IMR-90 (cell line): ENCODE measurements around the gene RSRC1. TPM values are rescaled to one million over a fixed set of nuclear protein-coding genes. Genes with fewer than 3 reads are reported as not detected.

Experiments used
- ATAC-seq: fragments of 200-7000 bp; cut with Tn5 transposase; 2 replicates; pipeline ENCODE4 v1.9.1; 2020; ENCODE audit warnings: low read depth, mild to moderate bottlenecking, moderate library complexity
- BruUV-seq: library from RNA; stranded (reverse); fragments of 400-500 nt; replicated peaks from 2 replicates; lab custom pipeline; 2021; lab: Mats Ljungman, UMichigan
- CTCF ChIA-PET: fragments of 300-600 bp; formaldehyde crosslinking; extraction: SDS; loops from one replicate; lab custom pipeline; 2021; ENCODE audit warnings: antibody characterized with exemption; lab: Yijun Ruan, JAX
- POLR2A ChIA-PET: fragments of 300-600 bp; sonication (Branson Sonifier 250); formaldehyde crosslinking; loops from one replicate; lab custom pipeline; 2022; ENCODE audit warnings: antibody characterized with exemption; ENCODE audit not compliant: unreplicated experiment; lab: Charles Lee
- DNase-seq: peaks from one replicate; pipeline ENCODE4 v3.0.0; 2013
- H2AFZ ChIP-seq: replicated peaks from 2 replicates; pipeline ENCODE3; 2013; ENCODE audit warnings: low read length, mild to moderate bottlenecking; ENCODE audit not compliant: poor library complexity
- H2AK5ac ChIP-seq: 2 replicates; pipeline ENCODE4 v1.6.1; 2013; ENCODE audit warnings: low read depth, low read length, inconsistent platforms
- H2AK9ac ChIP-seq: replicated peaks from 2 replicates; pipeline ENCODE3; 2013; ENCODE audit warnings: mild to moderate bottlenecking, low read depth, low read length, moderate library complexity; ENCODE audit not compliant: poor library complexity
- H2BK120ac ChIP-seq: 2 replicates; pipeline ENCODE4 v1.6.1; 2013; ENCODE audit warnings: low read depth, low read length, inconsistent platforms
- H2BK15ac ChIP-seq: 3 replicates; pipeline ENCODE4 v1.6.1; 2013; ENCODE audit warnings: low read depth, low read length, inconsistent platforms
- H2BK20ac ChIP-seq: 2 replicates; pipeline ENCODE4 v1.6.1; 2013; ENCODE audit warnings: low read depth, mild to moderate bottlenecking, inconsistent platforms, low read length, moderate library complexity
- H2BK5ac ChIP-seq: 2 replicates; pipeline ENCODE4 v1.6.1; 2013; ENCODE audit warnings: mild to moderate bottlenecking, low read depth, low read length, inconsistent platforms; ENCODE audit not compliant: poor library complexity, severe bottlenecking
- H3K14ac ChIP-seq: replicated peaks from 2 replicates; pipeline ENCODE4 v1.6.1; 2013; ENCODE audit warnings: low read depth, low read length, inconsistent platforms
- H3K18ac ChIP-seq: 2 replicates; pipeline ENCODE4 v1.6.1; 2013; ENCODE audit warnings: low read depth, low read length, control low read depth
- H3K23ac ChIP-seq: 2 replicates; pipeline ENCODE4 v1.6.1; 2013; ENCODE audit warnings: low read depth, low read length, inconsistent platforms
- H3K27ac ChIP-seq: 2 replicates; pipeline ENCODE4 v1.5.1; 2013; ENCODE audit warnings: mild to moderate bottlenecking, control low read depth, low read length; ENCODE audit not compliant: insufficient read depth
- H3K27me3 ChIP-seq: 2 replicates; pipeline ENCODE4 v1.6.1; 2013; ENCODE audit warnings: low read length; ENCODE audit not compliant: control insufficient read depth, insufficient read depth
- H3K36me3 ChIP-seq: 2 replicates; pipeline ENCODE4 v1.6.1; 2013; ENCODE audit warnings: low read length, mixed read lengths; ENCODE audit not compliant: control insufficient read depth, insufficient read depth
- H3K4ac ChIP-seq: 2 replicates; pipeline ENCODE4 v1.6.1; 2013; ENCODE audit warnings: low read depth, low read length, inconsistent platforms
- H3K4me1 ChIP-seq: 2 replicates; pipeline ENCODE4 v1.6.1; 2013; ENCODE audit warnings: low read length, mixed read lengths; ENCODE audit not compliant: control insufficient read depth, insufficient read depth
- H3K4me2 ChIP-seq: 2 replicates; pipeline ENCODE4 v1.6.1; 2013; ENCODE audit warnings: low read depth, mild to moderate bottlenecking, control low read depth, low read length, moderate library complexity
- H3K4me3 ChIP-seq: 2 replicates; pipeline ENCODE4 v1.5.1; 2013; ENCODE audit warnings: low read depth, mild to moderate bottlenecking, control low read depth, low read length, moderate library complexity; ENCODE audit not compliant: insufficient read depth
- H3K56ac ChIP-seq: 2 replicates; pipeline ENCODE4 v1.6.1; 2013; ENCODE audit warnings: low read length, inconsistent platforms; ENCODE audit not compliant: insufficient read depth; ENCODE audit errors: extremely low read depth
- H3K79me1 ChIP-seq, 2 experiments: 2 replicates each; pipeline ENCODE4 v1.6.1; 2013; ENCODE audit warnings: low read length in 2 of 2, inconsistent platforms in 1 of 2, low read depth in 1 of 2
- H3K9ac ChIP-seq: 2 replicates; pipeline ENCODE4 v1.6.1; 2013; ENCODE audit warnings: low read depth, low read length, control low read depth
- H3K9me1 ChIP-seq: 2 replicates; pipeline ENCODE4 v1.6.1; 2013; ENCODE audit warnings: low read length, inconsistent platforms; ENCODE audit not compliant: insufficient read depth
- H3K9me3 ChIP-seq: 2 replicates; pipeline ENCODE4 v1.6.1; 2013; ENCODE audit warnings: low read length; ENCODE audit not compliant: control insufficient read depth, insufficient read depth
- H4K20me1 ChIP-seq: 2 replicates; pipeline ENCODE4 v1.6.1; 2013; ENCODE audit warnings: low read length, inconsistent platforms; ENCODE audit not compliant: insufficient read depth
- H4K5ac ChIP-seq: 2 replicates; pipeline ENCODE4 v1.6.1; 2013; ENCODE audit warnings: mild to moderate bottlenecking, low read depth, low read length, control low read depth
- H4K8ac ChIP-seq, 2 experiments: 2 replicates each; pipeline ENCODE4 v1.6.1; 2013; ENCODE audit warnings: low read depth in 2 of 2, low read length in 2 of 2, control low read depth in 1 of 2, inconsistent platforms in 1 of 2
- H4K91ac ChIP-seq: 2 replicates; pipeline ENCODE4 v1.6.1; 2013; ENCODE audit warnings: low read depth, low read length, inconsistent platforms; ENCODE audit not compliant: insufficient read depth
- CEBPB ChIP-seq: IDR thresholded peaks from 2 replicates; pipeline ENCODE4 v1.6.1; 2012; ENCODE audit warnings: low read depth, low read length, improper control_type of control experiment
- CHD1 ChIP-seq: IDR thresholded peaks from 2 replicates; pipeline ENCODE4 v1.6.1; 2012; ENCODE audit warnings: low read depth, low read length, improper control_type of control experiment
- CTCF ChIP-seq: conservative IDR thresholded peaks from 2 replicates; pipeline ENCODE4 v1.5.1; 2012; ENCODE audit warnings: mild to moderate bottlenecking, low read depth, low read length, improper control_type of control experiment
- FOS ChIP-seq: fragments of 150-350 bp; IDR thresholded peaks from 2 replicates; pipeline ENCODE4 v1.6.1; 2016; ENCODE audit warnings: low read depth, low read length
- MAFK ChIP-seq: IDR thresholded peaks from 2 replicates; pipeline ENCODE4 v1.6.1; 2012; ENCODE audit warnings: low read depth, low read length, improper control_type of control experiment
- MAZ ChIP-seq: IDR thresholded peaks from 2 replicates; pipeline ENCODE4 v1.6.1; 2012; ENCODE audit warnings: low read depth, mild to moderate bottlenecking, low read length, improper control_type of control experiment, moderate library complexity, borderline replicate concordance
- NFE2L2 ChIP-seq: fragments of 150-350 bp; IDR thresholded peaks from 2 replicates; pipeline ENCODE4 v1.6.1; 2016; ENCODE audit warnings: low read depth, mild to moderate bottlenecking, low read length
- POLR2A ChIP-seq: IDR thresholded peaks from 2 replicates; pipeline ENCODE4 v1.6.1; 2012; ENCODE audit warnings: mild to moderate bottlenecking, low read depth, low read length
- RCOR1 ChIP-seq: IDR thresholded peaks from 2 replicates; pipeline ENCODE4 v1.6.1; 2012; ENCODE audit warnings: mild to moderate bottlenecking, low read length, improper control_type of control experiment; ENCODE audit not compliant: insufficient replicate concordance
- RFX5 ChIP-seq: IDR thresholded peaks from 2 replicates; pipeline ENCODE4 v1.8.0; 2012; ENCODE audit warnings: low read depth, mild to moderate bottlenecking, low read length, moderate library complexity
- SMC3 ChIP-seq: fragments of 150-350 bp; IDR thresholded peaks from 2 replicates; pipeline ENCODE4 v1.6.1; 2016; ENCODE audit warnings: low read depth, mild to moderate bottlenecking, antibody characterized with exemption, low read length, moderate library complexity
- WGBS, 2 experiments: methylation state at CpG; one replicate each; pipeline versions ENCODE4 v1.1.5 to v1.1.7; 2013; ENCODE audit warnings: missing lambda C conversion rate in 2 of 2; ENCODE audit not compliant: insufficient read length in 1 of 2; ENCODE audit errors: extremely low coverage in 2 of 2; 5-methylcytosine and 5-hydroxymethylcytosine counted together
- dilution Hi-C: fragments of 300-500 bp; cut with HindIII; formaldehyde crosslinking; loops from one replicate; pipeline ENCODE4 v1.14.3; 2018; ENCODE audit warnings: low sequenced_read_pairs; ENCODE audit not compliant: unreplicated experiment
- in situ Hi-C: fragments of 300-500 bp; cut with MboI; formaldehyde crosslinking; loops from 3 replicates; pipeline ENCODE4 v1.14.3; 2019; ENCODE audit warnings: low sequenced_read_pairs, inconsistent platforms, mixed read lengths
- intact Hi-C: fragments of 100-400 bp; cut with micrococcal nuclease; formaldehyde crosslinking; loops from 2 replicates; pipeline ENCODE4 v1.10.0; 2022
- polyA plus RNA-seq, 3 experiments: library from polyadenylated mRNA; depleted of rRNA; stranded (reverse); fragments of >200 nt; gene quantifications; 2 replicates each; pipeline ENCODE4 v1.2.3, GENCODE V29; 2012; ENCODE audit warnings: low replicate concordance in 1 of 3
- total RNA-seq: library from RNA; depleted of rRNA; stranded (reverse); fragments of >200 nt; gene quantifications from 2 replicates; pipeline ENCODE4 v1.2.3, GENCODE V29; 2012
- TF ChIP-seq, protein P1 (sequence below): fragments of 150-350 bp; IDR thresholded peaks from 2 replicates; pipeline ENCODE4 v1.6.1; 2017; ENCODE audit warnings: mild to moderate bottlenecking, antibody characterized with exemption, low read length, low read depth

RSRC1 gene
- total and polyA plus RNA-seq, 2 of the 4 experiments (the other 2 are of a cell fraction) = 3.8 to 41.8 TPM

GRCh38 chr3:158352551-158352950, 242.7 kb downstream of the RSRC1 start:
- no peak overlapping the region for H2BK120ac ChIP-seq
- no peak overlapping the region for H3K18ac ChIP-seq
- no CpG with 5 or more reads among the region's 4 CpGs for WGBS, 2 experiments
- no peak overlapping the region for H3K4me2 ChIP-seq
- H3K79me1 ChIP-seq = no peaks in the 10 kb centered on the region
- H2BK20ac ChIP-seq = no peak overlapping the region
- ATAC-seq (no peak), DNase-seq (no peak)
- in situ Hi-C loops = no loop called here
- ChIA-PET POLR2A (no interaction called here), CTCF (no interaction called here)
- no peak overlapping the region for H3K4me3 ChIP-seq
- no peak overlapping the region for H3K23ac ChIP-seq
- no peak overlapping the region for H3K4ac ChIP-seq
- no peak overlapping the region for H3K14ac ChIP-seq
- H4K20me1 ChIP-seq = no peaks in the 10 kb centered on the region
- no peak overlapping the region for H2BK15ac ChIP-seq
- no peak overlapping the region for H2AFZ ChIP-seq
- dilution Hi-C loops = no loop called here
- BruUV-seq = no TSS peak
- H2AK9ac ChIP-seq = no peak overlapping the region
- no peak overlapping the region for H3K27ac ChIP-seq
- no peak overlapping the region for H4K5ac ChIP-seq
- H3K9me3 ChIP-seq = no peaks in the 10 kb centered on the region
- H3K27me3 ChIP-seq = no peaks in the 10 kb centered on the region
- intact Hi-C loops = no loop called here
- no peak overlapping the region for H2AK5ac ChIP-seq
- no peak for TF ChIP-seq MAFK
- TF ChIP-seq CHD1 = no peak
- TF ChIP-seq NFE2L2 = no peak
- TF ChIP-seq FOS = no peak
- TF ChIP-seq, protein P1, sequence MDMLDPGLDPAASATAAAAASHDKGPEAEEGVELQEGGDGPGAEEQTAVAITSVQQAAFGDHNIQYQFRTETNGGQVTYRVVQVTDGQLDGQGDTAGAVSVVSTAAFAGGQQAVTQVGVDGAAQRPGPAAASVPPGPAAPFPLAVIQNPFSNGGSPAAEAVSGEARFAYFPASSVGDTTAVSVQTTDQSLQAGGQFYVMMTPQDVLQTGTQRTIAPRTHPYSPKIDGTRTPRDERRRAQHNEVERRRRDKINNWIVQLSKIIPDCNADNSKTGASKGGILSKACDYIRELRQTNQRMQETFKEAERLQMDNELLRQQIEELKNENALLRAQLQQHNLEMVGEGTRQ = no peak
- no peak for TF ChIP-seq POLR2A
- TF ChIP-seq MAZ = no peak
- TF ChIP-seq CTCF = no peak
- no peak for TF ChIP-seq RFX5
- no peak for TF ChIP-seq RCOR1
- TF ChIP-seq CEBPB = no peak
- TF ChIP-seq SMC3 = no peak
- no peaks in the 10 kb centered on the region for H3K9me1 ChIP-seq
- no peaks in the 10 kb centered on the region for H3K4me1 ChIP-seq
- no peak overlapping the region for H3K9ac ChIP-seq
- no peak overlapping the region for H4K91ac ChIP-seq
- H4K8ac ChIP-seq = no peak overlapping the region
- no peaks in the 10 kb centered on the region for H3K36me3 ChIP-seq
- no peak overlapping the region for H3K56ac ChIP-seq
- H2BK5ac ChIP-seq = no peak overlapping the region
